Activated T-cell treated with anti-CD3 and anti-CD28 coated beads, Interleukin-2, amount 50 U/mL, for 24 hours (primary cell): ENCODE results near the gene DMWD.

ENCODE experiments used
- DNase-seq: peaks from one replicate; pipeline ENCODE4 v3.0.0-alpha.2; 2020
- H3K27ac Mint-ChIP-seq: 2 replicates; pipeline ENCODE4 v1.8.0; 2020; ENCODE audit warnings: mild to moderate bottlenecking, mixed read lengths
- H3K27me3 Mint-ChIP-seq: 2 replicates; pipeline ENCODE4 v1.8.0; 2020; ENCODE audit warnings: mixed read lengths
- H3K36me3 Mint-ChIP-seq: 2 replicates; pipeline ENCODE4 v1.8.0; 2020; ENCODE audit warnings: low read depth, mixed read lengths
- H3K4me1 Mint-ChIP-seq: 2 replicates; pipeline ENCODE4 v1.8.0; 2020; ENCODE audit warnings: low read depth, mixed read lengths
- H3K4me3 Mint-ChIP-seq: 2 replicates; pipeline ENCODE4 v1.8.0; 2020; ENCODE audit warnings: mild to moderate bottlenecking, moderate library complexity, mixed read lengths
- H3K9me3 Mint-ChIP-seq: 2 replicates; pipeline ENCODE4 v1.8.0; 2020; ENCODE audit warnings: mixed read lengths

DMWD gene

DNA sequence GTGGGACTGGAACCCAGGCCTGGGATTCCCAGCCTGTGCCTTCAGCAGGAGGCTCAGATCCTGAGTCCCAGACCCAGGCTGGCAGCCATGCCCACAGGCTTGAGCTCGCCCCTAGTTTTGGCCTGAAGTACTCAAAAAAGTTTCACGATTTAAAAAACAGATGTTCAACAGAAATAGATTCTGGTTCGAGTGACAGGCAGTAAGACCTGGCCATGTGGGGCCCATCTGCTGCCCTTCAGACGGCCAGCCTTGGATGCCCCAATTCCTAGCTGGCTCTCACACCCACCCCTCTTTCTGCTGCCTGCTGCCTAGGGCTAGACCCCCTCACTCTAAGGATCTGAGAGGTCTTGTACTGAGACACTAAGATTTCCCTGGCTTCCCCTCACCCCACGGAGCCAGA is 7.5 kb downstream of the DMWD start:
- Mint-ChIP-seq H3K4me1 (peaks cover 3% of the 10 kb centered on the region), H3K27ac (no peak overlapping the region), H3K36me3 (peaks cover 53% of the 10 kb centered on the region), H3K4me3 (no peak overlapping the region), H3K27me3 (peaks cover 20% of the 10 kb centered on the region), H3K9me3 (no peaks in the 10 kb centered on the region)
- DNase-seq: no peak

DNA sequence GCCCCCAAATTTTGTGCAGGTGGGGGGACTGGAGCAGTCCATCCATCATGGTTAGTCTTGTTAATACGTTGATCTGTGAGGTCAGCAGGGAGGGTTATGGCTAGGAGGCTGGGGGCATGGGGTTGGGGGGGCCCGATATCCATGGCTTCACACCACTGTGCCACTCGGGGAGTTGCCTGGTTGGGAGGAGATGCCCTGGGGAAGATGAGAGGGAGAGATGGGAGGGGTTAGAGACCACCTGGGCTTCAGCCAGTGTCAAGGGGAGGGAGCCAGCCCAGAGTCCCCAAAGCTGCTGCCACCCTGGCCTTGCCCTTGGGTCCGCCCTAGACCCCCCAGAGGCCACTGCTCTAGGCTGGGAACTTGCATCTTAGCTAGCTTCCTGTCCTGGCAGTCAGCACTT is 8.5 kb downstream of the DMWD start:
- H3K27ac Mint-ChIP-seq: no peak overlapping the region
- H3K4me1 Mint-ChIP-seq: peaks cover 12% of the 10 kb centered on the region
- peaks cover 45% of the 10 kb centered on the region for H3K36me3 Mint-ChIP-seq
- H3K27me3 Mint-ChIP-seq: peaks cover 30% of the 10 kb centered on the region
- H3K9me3 Mint-ChIP-seq: no peaks in the 10 kb centered on the region
- no peak for DNase-seq
- H3K4me3 Mint-ChIP-seq: no peak overlapping the region

DNA sequence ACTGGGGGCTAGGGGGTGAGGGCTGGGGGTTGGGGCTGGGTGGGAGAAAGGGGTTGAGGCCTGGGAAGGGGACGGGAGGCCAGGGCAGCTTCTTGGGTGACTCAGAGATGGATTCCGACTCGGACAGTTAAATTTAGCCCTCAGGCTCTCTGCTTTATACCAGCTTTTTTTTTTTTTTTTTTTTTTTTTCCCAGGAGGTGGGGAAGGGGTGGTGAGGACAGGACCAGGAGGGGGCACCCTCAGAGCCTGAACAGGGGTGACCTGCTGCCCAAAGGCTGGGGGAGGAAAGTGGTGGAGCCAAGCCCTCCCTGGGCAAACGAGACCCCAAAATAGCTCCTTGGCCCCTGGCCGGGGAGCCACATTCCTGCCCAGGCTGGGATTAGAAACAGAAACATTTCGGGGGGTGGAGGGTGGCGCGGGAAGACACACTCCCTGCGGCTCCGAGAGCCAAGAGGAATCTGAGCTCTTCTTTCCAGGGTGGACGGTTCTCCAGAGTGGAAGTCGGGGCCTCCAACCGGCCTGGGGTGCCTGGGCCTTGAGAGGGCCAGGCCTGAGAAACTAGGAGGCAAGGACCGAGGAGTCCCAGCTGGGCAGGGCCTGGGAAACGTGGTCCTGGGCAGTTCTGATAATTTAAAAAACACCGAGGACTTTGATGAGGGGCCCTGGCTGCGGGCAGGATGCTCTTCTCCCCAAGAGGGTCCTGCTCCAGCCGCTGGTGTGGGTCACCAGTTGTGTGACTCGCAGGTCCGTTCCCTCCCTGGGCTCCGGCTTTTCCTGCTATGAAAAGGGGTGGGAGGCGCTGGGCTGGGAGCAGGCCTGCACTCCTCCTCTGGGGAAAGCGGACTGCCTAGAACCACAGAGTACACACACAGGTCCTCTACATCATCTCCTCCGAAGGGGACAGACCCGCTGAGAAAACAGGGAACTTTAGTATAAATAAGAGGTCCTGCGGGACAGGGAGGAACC is 9.5 kb downstream of the DMWD start:
- Mint-ChIP-seq H3K4me3 (no peak overlapping the region), H3K27ac (no peak overlapping the region), H3K27me3 (peaks cover 37% of the 10 kb centered on the region), H3K9me3 (no peaks in the 10 kb centered on the region), H3K4me1 (peaks cover 20% of the 10 kb centered on the region), H3K36me3 (peaks cover 38% of the 10 kb centered on the region)
- no peak for DNase-seq

DNA sequence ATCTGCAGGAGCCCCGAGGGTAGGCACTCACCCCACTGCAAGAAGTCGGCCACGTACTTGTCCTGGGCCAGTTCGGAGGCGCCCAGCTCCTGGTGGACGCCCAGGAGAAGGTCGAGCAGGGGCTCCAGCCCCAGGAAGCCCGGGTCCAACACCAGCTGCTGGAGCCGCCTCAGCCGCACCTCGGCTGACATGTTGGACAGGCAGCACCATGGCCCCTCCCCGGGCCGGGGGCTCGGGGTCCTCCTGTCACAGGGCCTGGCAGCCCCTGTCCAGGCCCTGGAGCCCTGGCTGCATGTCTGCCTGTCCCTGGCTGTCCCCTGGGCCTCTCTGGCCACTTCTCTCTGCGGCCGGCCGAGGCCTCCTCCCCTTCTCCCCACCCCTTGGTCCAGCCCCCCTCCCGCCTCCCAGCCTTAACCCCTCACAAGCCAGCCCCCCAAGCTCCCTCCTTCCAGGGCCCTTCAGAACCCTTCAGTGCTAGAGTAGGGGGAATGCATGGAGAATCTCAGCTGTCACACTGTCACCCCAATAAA is 10.4 kb downstream of the DMWD start, which contains the start of gene DMPK:
Gene DMPK (minus strand): TSS at position 329 of the 530 bp plus-strand sequence. CDS start 138 bp downstream, at position 191.
- no peak within 1 kb of the TSS for H3K4me3 Mint-ChIP-seq
- no peaks in the 10 kb centered on the region for H3K9me3 Mint-ChIP-seq
- H3K27me3 Mint-ChIP-seq: peaks cover 36% of the 10 kb centered on the region
- no peak for DNase-seq
- H3K4me1 Mint-ChIP-seq: peaks cover 20% of the 10 kb centered on the region
- peaks cover 38% of the 10 kb centered on the region for H3K36me3 Mint-ChIP-seq
- no peak within 1 kb of the TSS for H3K27ac Mint-ChIP-seq

DNA sequence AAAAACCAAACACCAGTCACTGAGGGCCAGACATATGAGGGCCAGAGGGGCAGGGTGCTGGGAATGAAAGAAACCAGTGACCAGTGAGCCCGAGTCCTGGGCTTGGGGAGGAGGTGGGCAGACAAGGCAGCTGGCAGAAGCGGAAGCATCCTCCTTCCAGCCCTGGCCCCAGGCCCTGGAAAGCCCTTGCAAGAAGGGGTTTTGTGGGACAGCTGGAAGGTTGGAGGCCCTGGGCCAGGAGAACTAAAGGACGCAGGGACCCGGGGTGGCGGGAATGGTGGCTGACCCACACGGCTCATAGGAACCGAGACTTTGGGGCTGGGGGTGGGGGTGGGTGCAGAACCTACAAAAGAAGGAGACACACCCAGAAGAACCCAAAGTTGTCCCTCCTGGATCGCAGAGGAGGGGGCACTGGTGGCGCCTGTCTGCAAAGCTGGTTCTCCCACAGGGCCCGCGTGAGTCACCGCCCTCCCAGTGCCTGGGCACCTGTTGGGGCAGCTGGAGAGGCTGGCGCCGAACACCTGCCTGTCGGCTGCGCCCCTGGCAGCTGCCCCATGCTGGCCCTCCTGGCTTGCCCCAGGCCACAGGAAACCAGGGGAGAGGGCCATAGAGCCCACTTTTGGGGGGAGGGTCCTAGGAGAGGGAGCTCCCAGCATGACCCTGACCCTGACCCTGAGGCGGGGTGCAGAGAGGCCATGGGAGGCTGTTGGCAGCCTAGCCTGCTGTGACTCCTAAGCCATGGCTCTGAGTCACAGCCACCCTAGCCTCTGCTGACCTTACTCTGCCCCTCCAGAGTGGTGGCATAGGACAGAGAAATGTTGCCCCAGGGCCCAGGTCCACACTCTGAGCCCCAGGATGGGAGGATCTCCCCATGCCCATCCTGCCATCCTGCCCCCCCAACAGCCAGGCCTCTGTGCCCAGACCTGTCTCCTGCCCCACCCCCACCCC is 11.2 kb downstream of the DMWD start:
- Mint-ChIP-seq H3K27ac (no peak overlapping the region), H3K36me3 (peaks cover 38% of the 10 kb centered on the region), H3K4me1 (peaks cover 20% of the 10 kb centered on the region), H3K4me3 (no peak overlapping the region), H3K27me3 (peaks cover 38% of the 10 kb centered on the region), H3K9me3 (no peaks in the 10 kb centered on the region)
- no peak for DNase-seq

DNA sequence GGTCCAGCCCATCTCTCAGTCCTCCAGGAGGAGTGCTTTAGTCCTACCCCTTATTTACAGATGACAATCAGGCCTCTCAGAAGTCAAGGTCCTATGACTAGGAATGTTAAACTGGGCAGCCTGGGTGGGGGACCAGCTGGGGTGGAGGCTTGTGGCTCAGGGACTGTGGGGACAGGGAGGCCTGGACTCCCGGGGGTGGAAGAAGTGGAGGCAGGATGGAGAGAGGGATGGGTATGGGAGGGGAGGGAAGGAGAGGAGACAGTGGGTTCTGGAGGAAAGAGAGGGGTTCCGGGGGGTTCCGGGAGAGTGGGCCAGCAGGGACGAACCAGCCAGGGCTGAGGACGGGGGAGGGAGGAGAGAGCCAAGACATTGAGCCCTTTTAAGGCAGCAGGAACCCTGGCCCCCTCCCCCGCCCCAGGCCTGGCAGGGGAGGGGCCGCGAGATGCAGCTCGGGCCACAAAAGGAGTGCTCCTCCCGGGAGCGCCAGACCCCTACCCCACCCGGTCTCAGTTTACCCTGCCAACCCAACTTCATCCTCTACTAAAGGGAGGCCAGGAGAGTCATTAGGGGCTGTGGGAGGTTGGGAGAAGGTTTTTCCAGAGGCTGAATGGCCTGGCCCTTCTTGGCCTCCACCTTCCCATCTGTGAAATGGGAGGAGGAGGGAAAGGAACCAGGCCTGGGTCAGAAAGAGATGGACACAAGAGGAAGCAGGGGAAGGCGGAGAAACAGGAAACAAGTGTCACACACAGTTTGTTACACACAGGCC is 12.0 kb downstream of the DMWD start:
- Mint-ChIP-seq H3K4me1 (peaks cover 20% of the 10 kb centered on the region), H3K4me3 (no peak overlapping the region), H3K36me3 (peaks cover 35% of the 10 kb centered on the region), H3K9me3 (no peaks in the 10 kb centered on the region), H3K27me3 (peaks cover 38% of the 10 kb centered on the region), H3K27ac (no peak overlapping the region)
- DNase-seq: no peak

DNA sequence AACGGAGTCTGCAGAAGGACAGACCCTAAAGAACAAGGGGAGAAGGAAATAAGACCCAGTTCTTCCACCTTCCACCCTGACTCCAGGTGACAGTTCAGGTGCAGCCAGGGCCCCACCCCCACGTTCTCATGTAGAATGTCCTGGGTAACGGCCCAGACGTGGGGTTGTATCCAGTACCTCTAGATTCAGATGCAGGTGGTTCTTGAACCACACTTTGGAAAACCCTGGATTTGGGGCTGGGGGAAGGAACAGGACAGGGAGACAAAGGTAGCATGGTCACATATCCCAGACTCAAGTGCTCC is 12.5 kb downstream of the DMWD start:
- DNase-seq: no peak
- Mint-ChIP-seq H3K4me1 (peaks cover 20% of the 10 kb centered on the region), H3K27ac (no peak overlapping the region), H3K36me3 (peaks cover 31% of the 10 kb centered on the region), H3K9me3 (no peaks in the 10 kb centered on the region), H3K4me3 (no peak overlapping the region), H3K27me3 (peaks cover 38% of the 10 kb centered on the region)

DNA sequence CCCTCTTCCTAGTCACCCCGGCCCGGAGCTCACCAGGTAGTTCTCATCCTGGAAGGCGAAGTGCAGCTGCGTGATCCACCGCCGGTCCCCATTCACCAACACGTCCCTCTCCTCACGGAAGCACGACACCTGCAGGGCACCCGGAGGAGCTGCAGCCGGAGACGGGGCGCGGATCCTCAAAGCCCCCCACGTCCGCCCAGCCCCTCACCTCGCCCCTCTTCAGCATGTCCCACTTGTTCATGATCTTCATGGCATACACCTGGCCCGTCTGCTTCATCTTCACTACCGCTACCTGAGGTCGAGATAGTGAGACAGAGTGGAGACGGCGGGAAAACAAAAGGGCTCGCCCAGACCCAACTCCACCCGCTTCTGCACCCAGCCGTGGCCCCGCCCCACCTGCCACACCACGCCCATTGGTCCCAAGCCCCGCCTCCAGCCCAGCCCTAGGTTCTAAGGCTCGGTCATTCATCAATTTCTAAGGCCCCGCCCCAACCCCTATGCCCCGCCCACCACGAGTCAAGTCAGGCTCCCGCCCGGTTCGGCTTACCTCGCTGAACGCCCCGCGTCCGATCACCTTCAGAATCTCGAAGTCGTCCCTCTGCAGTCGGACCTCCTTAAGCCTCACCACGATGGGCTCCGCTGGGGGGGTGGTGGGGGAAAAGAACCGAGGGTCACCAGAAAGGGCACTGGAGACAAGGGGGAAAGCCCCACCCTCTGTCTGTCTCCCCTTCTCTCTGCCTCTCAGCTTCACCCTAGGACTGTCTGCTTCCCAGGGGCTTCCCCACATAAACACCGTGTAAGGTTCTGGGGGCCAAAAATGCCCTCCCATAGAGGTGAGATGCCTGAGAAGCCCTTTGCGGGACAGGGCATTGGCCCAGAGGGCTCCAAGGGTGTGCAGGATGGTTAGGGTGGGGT is 13.2 kb downstream of the DMWD start:
- DNase-seq: peak; percentile 94
- Mint-ChIP-seq H3K9me3 (no peaks in the 10 kb centered on the region), H3K36me3 (peaks cover 28% of the 10 kb centered on the region), H3K4me1 (peaks cover 20% of the 10 kb centered on the region), H3K4me3 (peak overlapping the region; percentile 73), H3K27me3 (peaks cover 38% of the 10 kb centered on the region), H3K27ac (peak overlapping the region; percentile 67)

DNA sequence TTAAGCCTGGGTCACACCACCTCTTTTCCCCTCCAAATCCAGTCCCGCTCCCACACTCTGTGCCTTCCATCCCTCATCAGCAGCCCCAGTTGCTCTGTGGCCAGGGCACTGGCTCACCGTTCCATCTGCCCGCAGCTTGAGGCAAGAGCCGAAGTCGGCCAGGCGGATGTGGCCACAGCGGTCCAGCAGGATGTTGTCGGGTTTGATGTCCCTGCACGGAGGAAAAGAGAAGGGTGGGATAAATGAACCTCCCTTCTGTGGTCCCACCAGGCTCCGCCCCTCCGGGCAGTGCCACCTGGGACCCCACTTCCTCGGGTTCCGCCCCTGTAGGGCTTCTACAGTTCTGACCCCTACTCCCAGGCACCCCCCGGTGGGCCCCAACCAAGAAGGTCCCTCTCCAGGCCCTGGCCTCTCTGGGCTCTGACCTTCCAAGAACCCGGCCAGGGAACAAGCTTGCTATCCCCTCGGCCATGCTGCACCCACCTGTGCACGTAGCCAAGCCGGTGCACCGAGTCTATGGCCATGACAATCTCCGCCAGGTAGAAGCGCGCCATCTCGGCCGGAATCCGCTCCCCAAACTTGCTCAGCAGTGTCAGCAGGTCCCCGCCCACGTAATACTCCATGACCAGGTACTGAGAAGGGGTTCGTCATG is 14.5 kb downstream of the DMWD start:
- peaks cover 20% of the 10 kb centered on the region for H3K4me1 Mint-ChIP-seq
- peaks cover 22% of the 10 kb centered on the region for H3K36me3 Mint-ChIP-seq
- no peak overlapping the region for H3K27ac Mint-ChIP-seq
- peaks cover 32% of the 10 kb centered on the region for H3K27me3 Mint-ChIP-seq
- no peaks in the 10 kb centered on the region for H3K9me3 Mint-ChIP-seq
- DNase-seq: no peak
- no peak overlapping the region for H3K4me3 Mint-ChIP-seq

DNA sequence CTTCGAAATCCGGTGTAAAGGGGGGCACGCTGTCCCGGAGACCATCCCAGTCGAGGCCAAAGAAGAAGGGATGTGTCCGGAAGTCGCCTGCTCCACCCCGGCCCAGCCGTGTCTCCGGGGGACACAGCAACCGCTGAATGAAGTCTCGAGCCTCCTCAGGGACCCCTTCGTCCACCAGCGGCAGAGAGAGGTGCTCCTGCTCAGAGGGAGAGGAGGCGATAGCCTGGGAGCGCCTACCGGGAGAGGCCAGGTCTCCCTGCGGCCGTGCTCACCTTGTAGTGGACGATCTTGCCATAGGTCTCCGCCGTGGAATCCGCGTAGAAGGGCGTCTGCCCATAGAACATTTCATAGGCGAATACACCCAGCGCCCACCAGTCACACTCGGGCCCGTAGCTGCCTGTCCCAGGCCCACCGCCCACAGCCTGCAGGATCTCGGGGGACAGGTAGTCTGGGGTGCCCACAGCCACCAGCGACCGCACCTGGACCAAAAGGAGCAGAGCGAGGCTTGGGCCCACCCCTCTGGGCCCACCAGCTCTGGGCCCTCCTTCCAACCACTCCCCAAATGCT is 15.2 kb downstream of the DMWD start:
- Mint-ChIP-seq H3K36me3 (peaks cover 22% of the 10 kb centered on the region), H3K9me3 (no peaks in the 10 kb centered on the region), H3K4me3 (no peak overlapping the region), H3K27me3 (peaks cover 32% of the 10 kb centered on the region), H3K4me1 (peaks cover 20% of the 10 kb centered on the region), H3K27ac (no peak overlapping the region)
- no peak for DNase-seq

DNA sequence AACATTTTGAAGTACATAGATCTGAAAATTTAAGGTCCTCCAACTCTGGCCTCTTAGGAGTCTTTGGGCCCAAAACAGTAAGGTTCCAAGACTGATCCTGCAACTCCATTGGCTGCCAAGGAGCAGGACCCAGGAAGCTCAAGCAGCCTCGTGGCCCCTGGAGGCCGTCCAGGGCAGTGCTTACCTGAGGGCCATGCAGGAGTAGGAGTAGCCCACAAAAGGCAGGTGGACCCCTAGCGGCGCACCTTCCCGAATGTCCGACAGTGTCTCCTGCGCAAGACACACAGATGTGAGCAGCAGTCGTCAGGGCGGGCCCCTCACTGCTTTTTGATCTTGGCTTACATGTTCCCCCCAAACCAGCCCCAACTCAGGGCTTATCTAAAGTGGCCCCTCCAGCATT is 17.9 kb downstream of the DMWD start:
- Mint-ChIP-seq H3K27me3 (peaks cover 23% of the 10 kb centered on the region), H3K4me1 (peaks cover 26% of the 10 kb centered on the region), H3K4me3 (no peak overlapping the region), H3K9me3 (no peaks in the 10 kb centered on the region), H3K36me3 (peaks cover 22% of the 10 kb centered on the region), H3K27ac (no peak overlapping the region)
- DNase-seq: no peak

DNA sequence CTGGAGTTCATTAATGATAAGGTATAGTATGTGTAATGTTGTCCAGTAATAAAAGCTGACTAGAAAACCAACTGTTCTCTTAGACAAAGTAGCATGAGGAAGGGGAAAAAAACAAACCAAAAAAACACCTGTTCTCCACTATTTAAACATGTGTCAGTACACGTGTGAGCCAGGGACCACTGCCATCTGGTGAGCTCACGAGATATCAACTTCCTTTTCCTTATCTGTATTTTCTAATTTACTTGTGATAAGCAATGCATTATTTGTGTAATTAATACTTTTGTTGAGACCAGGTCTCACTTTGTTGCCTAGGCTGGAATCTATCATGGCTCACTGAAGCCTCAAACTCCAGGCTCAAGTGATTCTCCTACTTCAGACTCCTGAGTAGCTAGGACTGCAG is 19.3 kb downstream of the DMWD start:
- H3K27ac Mint-ChIP-seq: no peak overlapping the region
- no peak for DNase-seq
- no peaks in the 10 kb centered on the region for H3K9me3 Mint-ChIP-seq
- H3K36me3 Mint-ChIP-seq: peaks cover 19% of the 10 kb centered on the region
- H3K27me3 Mint-ChIP-seq: peaks cover 12% of the 10 kb centered on the region
- H3K4me1 Mint-ChIP-seq: peaks cover 18% of the 10 kb centered on the region
- H3K4me3 Mint-ChIP-seq: no peak overlapping the region
